SH-SY5Y (cell line): ENCODE results near the gene ZBTB32.

Experiments used
- GATA2 ChIP-seq: IDR thresholded peaks from 2 replicates; pipeline ENCODE4 v1.6.1; 2011; ENCODE audit warnings: mild to moderate bottlenecking, low read depth, low read length
- GATA3 ChIP-seq: IDR thresholded peaks from 2 replicates; pipeline ENCODE4 v1.6.1; 2011; ENCODE audit warnings: low read depth, mild to moderate bottlenecking, low read length, moderate library complexity

DNA sequence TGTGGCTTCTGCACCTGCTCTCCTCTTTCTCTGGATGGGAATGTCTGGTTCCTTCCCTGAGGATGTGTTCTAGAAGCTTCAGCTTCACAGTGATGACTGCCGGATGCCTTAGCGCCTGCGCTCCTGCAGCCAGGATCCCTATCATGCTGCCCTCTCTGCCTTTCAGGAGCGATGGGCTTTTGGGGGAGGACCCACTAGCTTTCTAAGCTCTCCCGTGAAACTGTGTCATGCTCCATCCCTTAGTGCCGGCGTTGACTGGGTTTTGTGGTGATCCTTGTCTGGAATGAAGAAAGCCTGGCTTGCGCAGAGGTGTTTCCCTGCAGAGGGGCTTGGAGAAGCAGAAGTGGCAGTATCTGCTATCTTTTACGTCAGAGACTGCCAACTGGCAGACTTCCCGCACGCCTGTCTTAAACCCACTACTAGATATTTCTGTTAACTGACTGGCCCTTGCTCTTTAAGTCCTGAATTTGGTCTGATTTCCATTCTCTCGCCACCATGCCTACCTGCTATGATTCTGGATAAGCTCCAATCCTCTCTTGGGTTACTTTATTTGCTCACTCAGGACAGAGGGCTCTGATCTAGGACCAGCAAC lies 9.6 kb downstream of the ZBTB32 start:
- TF ChIP-seq GATA3, result no peak
- TF ChIP-seq GATA2, result no peak
